ENCODE measurements around the gene ZNF408. TPM values are rescaled to one million over a fixed set of nuclear protein-coding genes. Genes with fewer than 3 reads are reported as not detected.

Gene ZNF408
- polyA plus RNA-seq, 2 of the 4 experiments (the other 2 are of a cell fraction): 6.7 to 16.7 TPM

DNA sequence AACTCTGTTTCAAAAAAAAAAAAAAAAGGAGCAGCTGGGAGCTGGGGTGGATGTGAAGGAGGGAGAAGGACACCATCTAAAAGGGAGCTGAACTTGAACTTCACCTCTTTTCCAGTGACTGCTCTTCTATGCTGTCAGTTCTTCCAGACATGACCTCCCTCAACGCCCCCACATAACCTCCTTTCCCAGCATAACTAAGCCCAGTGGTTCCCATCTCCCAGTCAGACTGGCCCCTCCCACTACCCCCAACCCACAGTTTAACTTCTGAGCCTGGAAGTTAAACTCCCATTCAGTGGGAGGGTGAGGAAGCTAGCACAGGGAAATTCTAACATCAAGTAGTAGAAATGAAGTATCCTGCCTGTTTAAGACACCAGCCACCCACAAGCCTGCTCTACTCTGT is 2.2 kb upstream of the ZNF408 start:
- Histone ChIP-seq H3K4me2 (peak overlapping the region; percentile 88), H3K4me3 (no peak overlapping the region), H3K4me1 (peaks cover 24% of the 10 kb centered on the region; the same call in 2 of the 3 replicates), H3K9me3 (no peaks in the 10 kb centered on the region), H3K27ac (no peak overlapping the region)
- POLR2A ChIA-PET: interaction anchor here (0.6 kb wide), 1 partner anchor 1144 kb away, joined by 3 read pairs; no protein-coding TSS in a partner anchor
- FAIRE-seq: no peak
- ATAC-seq: no peak
- 73% methylated on average over 1 of the region's 1 CpG for WGBS (ENCODE audit: missing lambda C conversion rate)
- TF ChIP-seq RNF2 (IDR thresholded peaks at IDR 0.05; ENCODE audit: borderline replicate concordance, low read depth) (no peak), PHF8 (IDR thresholded peaks at IDR 0.05; ENCODE audit: borderline replicate concordance, low read depth) (no peak), SMC3 (IDR thresholded peaks at IDR 0.05) (no peak), KDM1A (IDR thresholded peaks at IDR 0.05; ENCODE audit: low read depth) (no peak), ZC3H11A (IDR thresholded peaks at IDR 0.05) (no peak), JUNB (IDR thresholded peaks at IDR 0.05) (no peak)
- no peak for DNase-seq (ENCODE audit: low read depth in 1 of 2, low spot score in 1 of 2)
- CTCF ChIA-PET: interaction anchor here (0.7 to 2.1 kb wide), 3 partner anchors 12 to 65 kb away, joined by 3 to 9 read pairs (median 3); no protein-coding TSS in a partner anchor

DNA sequence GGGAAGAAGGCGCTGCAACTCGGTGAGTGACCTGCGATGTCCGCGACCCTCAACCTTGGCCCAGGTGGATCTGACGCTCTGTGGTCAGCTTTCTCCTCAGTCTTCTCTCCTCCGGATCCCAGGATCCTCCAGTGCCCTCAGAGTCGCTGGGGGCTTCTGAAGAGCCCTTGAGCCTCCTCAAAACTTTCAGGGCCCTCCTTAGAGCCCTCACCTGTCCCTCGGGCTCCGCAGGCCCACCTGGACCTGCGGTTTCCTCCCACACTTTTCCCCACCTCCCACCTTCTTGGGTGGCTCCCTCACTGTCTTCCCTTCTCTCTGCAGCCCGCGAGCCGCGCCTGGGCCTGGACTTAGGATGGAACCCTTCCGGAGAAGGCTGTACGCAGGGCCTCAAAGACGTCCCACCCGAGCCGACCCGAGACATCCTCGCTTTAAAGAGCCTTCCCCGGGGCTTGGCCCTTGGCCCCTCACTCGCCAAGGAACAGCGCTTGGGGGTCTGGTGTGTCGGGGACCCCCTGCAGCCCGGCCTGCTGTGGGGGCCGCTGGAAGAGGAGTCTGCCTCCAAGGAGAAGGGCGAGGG is 335 bp downstream of the ZNF408 start:
- POLR2A ChIA-PET: interaction anchor here (0.7 to 1.5 kb wide), 9 partner anchors 10 to 140 kb away, joined by 3 to 11 read pairs (median 4); partner anchors contain the start of gene AMBRA1
- FAIRE-seq (no peak), ATAC-seq (peak; percentile 22 to 25; a peak in 4 of 6 replicates), DNase-seq (ENCODE audit: low read depth in 1 of 2, low spot score in 1 of 2) (no peak)
- Histone ChIP-seq H3K4me3 (peak overlapping the region; percentile 93), H3K9me3 (no peaks in the 10 kb centered on the region), H3K4me1 (peaks cover 24% of the 10 kb centered on the region; the same call in 2 of the 3 replicates), H3K27ac (peak overlapping the region; percentile 99), H3K4me2 (peak overlapping the region; percentile 91)
- WGBS (ENCODE audit: missing lambda C conversion rate): 3% methylated on average over 26 of the region's 29 CpGs
- CTCF ChIA-PET: interaction anchor here (1.1 to 1.4 kb wide), 5 partner anchors 14 to 311 kb away, joined by 3 to 4 read pairs (median 3); no protein-coding TSS in a partner anchor
- TF ChIP-seq NPAS2 (CRISPR knock-in tag; IDR thresholded peaks at IDR 0.05; ENCODE audit: borderline replicate concordance) (no peak), RNF2 (IDR thresholded peaks at IDR 0.05; ENCODE audit: borderline replicate concordance, low read depth) (no peak), ZSCAN20 (CRISPR knock-in tag; IDR thresholded peaks at IDR 0.05) (no peak), NR3C1 (IDR thresholded peaks at IDR 0.05) (no peak), HOXB5 (CRISPR knock-in tag; IDR thresholded peaks at IDR 0.05) (no peak), ESRRA (IDR thresholded peaks at IDR 0.05; ENCODE audit: borderline replicate concordance, low read length) (no peak), FOSL2 (IDR thresholded peaks at IDR 0.05) (no peak), FOSL2 (CRISPR knock-in tag; IDR thresholded peaks at IDR 0.05) (no peak), KDM5A (IDR thresholded peaks at IDR 0.05) (peak; percentile 92), BHLHE40 (IDR thresholded peaks at IDR 0.05; ENCODE audit: low read depth, low read length) (no peak), CHD2 (IDR thresholded peaks at IDR 0.05; ENCODE audit: low read length, partially characterized antibody) (no peak), HDAC2 (IDR thresholded peaks at IDR 0.05) (no peak), CEBPB (IDR thresholded peaks at IDR 0.05) (no peak), EHMT2 (IDR thresholded peaks at IDR 0.05; ENCODE audit: low read depth) (no peak), ZFP36 (IDR thresholded peaks at IDR 0.05; ENCODE audit: borderline replicate concordance, partially characterized antibody) (no peak), MAFK (IDR thresholded peaks at IDR 0.05; ENCODE audit: partially characterized antibody) (no peak), PHF8 (IDR thresholded peaks at IDR 0.05; ENCODE audit: borderline replicate concordance, low read depth) (0 out of 2 replicates have a peak, but pooled peaks have one; percentile 25), CHD4 (IDR thresholded peaks at IDR 0.05; ENCODE audit: borderline replicate concordance) (no peak), POLR2A (IDR thresholded peaks at IDR 0.05; ENCODE audit: low read length) (peak; percentile 73; the same call in 1 of the 2 replicates), JUNB (IDR thresholded peaks at IDR 0.05) (no peak)
- TF ChIP-seq, protein P1, sequence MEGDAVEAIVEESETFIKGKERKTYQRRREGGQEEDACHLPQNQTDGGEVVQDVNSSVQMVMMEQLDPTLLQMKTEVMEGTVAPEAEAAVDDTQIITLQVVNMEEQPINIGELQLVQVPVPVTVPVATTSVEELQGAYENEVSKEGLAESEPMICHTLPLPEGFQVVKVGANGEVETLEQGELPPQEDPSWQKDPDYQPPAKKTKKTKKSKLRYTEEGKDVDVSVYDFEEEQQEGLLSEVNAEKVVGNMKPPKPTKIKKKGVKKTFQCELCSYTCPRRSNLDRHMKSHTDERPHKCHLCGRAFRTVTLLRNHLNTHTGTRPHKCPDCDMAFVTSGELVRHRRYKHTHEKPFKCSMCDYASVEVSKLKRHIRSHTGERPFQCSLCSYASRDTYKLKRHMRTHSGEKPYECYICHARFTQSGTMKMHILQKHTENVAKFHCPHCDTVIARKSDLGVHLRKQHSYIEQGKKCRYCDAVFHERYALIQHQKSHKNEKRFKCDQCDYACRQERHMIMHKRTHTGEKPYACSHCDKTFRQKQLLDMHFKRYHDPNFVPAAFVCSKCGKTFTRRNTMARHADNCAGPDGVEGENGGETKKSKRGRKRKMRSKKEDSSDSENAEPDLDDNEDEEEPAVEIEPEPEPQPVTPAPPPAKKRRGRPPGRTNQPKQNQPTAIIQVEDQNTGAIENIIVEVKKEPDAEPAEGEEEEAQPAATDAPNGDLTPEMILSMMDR (IDR thresholded peaks at IDR 0.05): no peak
- TF ChIP-seq, protein P2, sequence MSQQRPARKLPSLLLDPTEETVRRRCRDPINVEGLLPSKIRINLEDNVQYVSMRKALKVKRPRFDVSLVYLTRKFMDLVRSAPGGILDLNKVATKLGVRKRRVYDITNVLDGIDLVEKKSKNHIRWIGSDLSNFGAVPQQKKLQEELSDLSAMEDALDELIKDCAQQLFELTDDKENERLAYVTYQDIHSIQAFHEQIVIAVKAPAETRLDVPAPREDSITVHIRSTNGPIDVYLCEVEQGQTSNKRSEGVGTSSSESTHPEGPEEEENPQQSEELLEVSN (IDR thresholded peaks at IDR 0.05; ENCODE audit: borderline replicate concordance, low read depth): no peak
- TF ChIP-seq, protein P3, sequence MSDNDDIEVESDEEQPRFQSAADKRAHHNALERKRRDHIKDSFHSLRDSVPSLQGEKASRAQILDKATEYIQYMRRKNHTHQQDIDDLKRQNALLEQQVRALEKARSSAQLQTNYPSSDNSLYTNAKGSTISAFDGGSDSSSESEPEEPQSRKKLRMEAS (IDR thresholded peaks at IDR 0.05): no peak
- TF ChIP-seq, protein P4, sequence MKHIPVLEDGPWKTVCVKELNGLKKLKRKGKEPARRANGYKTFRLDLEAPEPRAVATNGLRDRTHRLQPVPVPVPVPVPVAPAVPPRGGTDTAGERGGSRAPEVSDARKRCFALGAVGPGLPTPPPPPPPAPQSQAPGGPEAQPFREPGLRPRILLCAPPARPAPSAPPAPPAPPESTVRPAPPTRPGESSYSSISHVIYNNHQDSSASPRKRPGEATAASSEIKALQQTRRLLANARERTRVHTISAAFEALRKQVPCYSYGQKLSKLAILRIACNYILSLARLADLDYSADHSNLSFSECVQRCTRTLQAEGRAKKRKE (CRISPR knock-in tag; IDR thresholded peaks at IDR 0.05; ENCODE audit: low read depth): no peak
- TF ChIP-seq, protein P5, sequence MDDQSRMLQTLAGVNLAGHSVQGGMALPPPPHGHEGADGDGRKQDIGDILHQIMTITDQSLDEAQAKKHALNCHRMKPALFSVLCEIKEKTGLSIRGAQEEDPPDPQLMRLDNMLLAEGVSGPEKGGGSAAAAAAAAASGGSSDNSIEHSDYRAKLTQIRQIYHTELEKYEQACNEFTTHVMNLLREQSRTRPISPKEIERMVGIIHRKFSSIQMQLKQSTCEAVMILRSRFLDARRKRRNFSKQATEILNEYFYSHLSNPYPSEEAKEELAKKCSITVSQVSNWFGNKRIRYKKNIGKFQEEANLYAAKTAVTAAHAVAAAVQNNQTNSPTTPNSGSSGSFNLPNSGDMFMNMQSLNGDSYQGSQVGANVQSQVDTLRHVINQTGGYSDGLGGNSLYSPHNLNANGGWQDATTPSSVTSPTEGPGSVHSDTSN (IDR thresholded peaks at IDR 0.05): no peak
- TF ChIP-seq, protein P6, sequence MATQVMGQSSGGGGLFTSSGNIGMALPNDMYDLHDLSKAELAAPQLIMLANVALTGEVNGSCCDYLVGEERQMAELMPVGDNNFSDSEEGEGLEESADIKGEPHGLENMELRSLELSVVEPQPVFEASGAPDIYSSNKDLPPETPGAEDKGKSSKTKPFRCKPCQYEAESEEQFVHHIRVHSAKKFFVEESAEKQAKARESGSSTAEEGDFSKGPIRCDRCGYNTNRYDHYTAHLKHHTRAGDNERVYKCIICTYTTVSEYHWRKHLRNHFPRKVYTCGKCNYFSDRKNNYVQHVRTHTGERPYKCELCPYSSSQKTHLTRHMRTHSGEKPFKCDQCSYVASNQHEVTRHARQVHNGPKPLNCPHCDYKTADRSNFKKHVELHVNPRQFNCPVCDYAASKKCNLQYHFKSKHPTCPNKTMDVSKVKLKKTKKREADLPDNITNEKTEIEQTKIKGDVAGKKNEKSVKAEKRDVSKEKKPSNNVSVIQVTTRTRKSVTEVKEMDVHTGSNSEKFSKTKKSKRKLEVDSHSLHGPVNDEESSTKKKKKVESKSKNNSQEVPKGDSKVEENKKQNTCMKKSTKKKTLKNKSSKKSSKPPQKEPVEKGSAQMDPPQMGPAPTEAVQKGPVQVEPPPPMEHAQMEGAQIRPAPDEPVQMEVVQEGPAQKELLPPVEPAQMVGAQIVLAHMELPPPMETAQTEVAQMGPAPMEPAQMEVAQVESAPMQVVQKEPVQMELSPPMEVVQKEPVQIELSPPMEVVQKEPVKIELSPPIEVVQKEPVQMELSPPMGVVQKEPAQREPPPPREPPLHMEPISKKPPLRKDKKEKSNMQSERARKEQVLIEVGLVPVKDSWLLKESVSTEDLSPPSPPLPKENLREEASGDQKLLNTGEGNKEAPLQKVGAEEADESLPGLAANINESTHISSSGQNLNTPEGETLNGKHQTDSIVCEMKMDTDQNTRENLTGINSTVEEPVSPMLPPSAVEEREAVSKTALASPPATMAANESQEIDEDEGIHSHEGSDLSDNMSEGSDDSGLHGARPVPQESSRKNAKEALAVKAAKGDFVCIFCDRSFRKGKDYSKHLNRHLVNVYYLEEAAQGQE (IDR thresholded peaks at IDR 0.05): no peak

All from A549 (cell line).